Vagina (tissue), 2 donors: ENCODE data around the gene CD93.

ENCODE experiments used
- CTCF ChIP-seq, 3 experiments: fragments of 450-650 bp in 2 of 3; fragments of 200-600 bp in 1 of 3; sonication (generic) in 1 of 3; IDR thresholded peaks; one replicate each; pipeline ENCODE4 v1.5.1; 2017 to 2019; ENCODE audit warnings: antibody characterized with exemption in 3 of 3, mild to moderate bottlenecking in 2 of 3, moderate library complexity in 2 of 3
- POLR2A ChIP-seq, 2 donors: fragments of 450-650 bp; IDR thresholded peaks; one replicate each; pipeline ENCODE4 v1.6.1; 2017; ENCODE audit warnings: antibody characterized with exemption in 2 of 2, mild to moderate bottlenecking in 2 of 2, moderate library complexity in 2 of 2

GRCh38 chr20:23079016-23079351 lies 7.1 kb downstream of the CD93 start:
- TF ChIP-seq CTCF (IDR thresholded peaks at IDR 0.05) (no peak), POLR2A (IDR thresholded peaks at IDR 0.05) (no peak)
